OCI-LY1 (cell line): ENCODE data around the gene UTF1.

ENCODE experiments used
- H2AFZ ChIP-seq: fragments of 200-600 bp; sonication (generic), shearing (Covaris generic); 2 replicates; pipeline ENCODE4 v1.6.0; 2014; ENCODE audit warnings: antibody characterized with exemption, mild to moderate bottlenecking, low read length
- H3F3A ChIP-seq: fragments of 200-600 bp; sonication (generic), shearing (Covaris generic); 2 replicates; pipeline ENCODE4 v1.6.0; 2014; ENCODE audit warnings: mild to moderate bottlenecking, antibody characterized with exemption, low read length, moderate library complexity; ENCODE audit not compliant: insufficient read depth
- H3K27ac ChIP-seq: fragments of 200-600 bp; sonication (generic); 2 replicates; pipeline ENCODE4 v1.5.1; 2014; ENCODE audit warnings: low read length, mixed run types, mild to moderate bottlenecking, low read depth; ENCODE audit not compliant: poor library complexity, severe bottlenecking
- H3K27me3 ChIP-seq: fragments of 200-600 bp; sonication (generic); 2 replicates; pipeline ENCODE4 v1.6.0; 2014; ENCODE audit warnings: antibody characterized with exemption, mild to moderate bottlenecking, low read length, moderate library complexity; ENCODE audit not compliant: insufficient read depth
- H3K36me3 ChIP-seq: fragments of 200-600 bp; sonication (generic); 2 replicates; pipeline ENCODE4 v1.6.1; 2014; ENCODE audit warnings: mild to moderate bottlenecking, antibody characterized with exemption, low read length, moderate library complexity, mixed read lengths; ENCODE audit not compliant: insufficient read depth
- H3K4me1 ChIP-seq: fragments of 200-600 bp; sonication (generic); 2 replicates; pipeline ENCODE4 v1.5.1; 2014; ENCODE audit warnings: mild to moderate bottlenecking, low read length, moderate library complexity; ENCODE audit not compliant: insufficient read depth, severe bottlenecking
- H3K4me2 ChIP-seq: fragments of 200-600 bp; sonication (generic), shearing (Covaris generic); 2 replicates; pipeline ENCODE4 v1.6.1; 2014; ENCODE audit warnings: low read length
- H3K4me3 ChIP-seq: fragments of 200-600 bp; sonication (generic); 2 replicates; pipeline ENCODE4 v1.5.1; 2014; ENCODE audit warnings: low read length, low read depth, mild to moderate bottlenecking, mixed read lengths; ENCODE audit not compliant: poor library complexity, severe bottlenecking
- H3K79me2 ChIP-seq: fragments of 200-600 bp; shearing (Covaris generic); 2 replicates; pipeline ENCODE4 v1.6.1; 2016; ENCODE audit warnings: mixed run types, low read length, mixed read lengths; ENCODE audit not compliant: insufficient read depth
- H3K9ac ChIP-seq: fragments of 200-600 bp; sonication (generic), shearing (Covaris generic); 2 replicates; pipeline ENCODE4 v1.6.1; 2014; ENCODE audit warnings: mild to moderate bottlenecking, low read length, mixed read lengths
- H3K9me2 ChIP-seq: fragments of 200-600 bp; sonication (generic), shearing (Covaris generic); 2 replicates; pipeline ENCODE4 v1.6.1; 2014; ENCODE audit warnings: low read depth, mild to moderate bottlenecking, low read length, mixed read lengths
- H3K9me3 ChIP-seq: fragments of 200-600 bp; shearing (Covaris generic); 2 replicates; pipeline ENCODE4 v1.6.1; 2014; ENCODE audit warnings: low read length, mixed read lengths
- H4K20me1 ChIP-seq: fragments of 200-600 bp; sonication (generic), shearing (Covaris generic); 2 replicates; pipeline ENCODE4 v1.6.0; 2016; ENCODE audit warnings: mild to moderate bottlenecking, low read length; ENCODE audit not compliant: insufficient read depth
- CTCF ChIP-seq: fragments of 200-600 bp; sonication (generic), shearing (Covaris generic); IDR thresholded peaks from 2 replicates; pipeline ENCODE4 v1.5.1; 2017; ENCODE audit warnings: mild to moderate bottlenecking, antibody characterized with exemption, low read length, moderate library complexity, mixed read lengths
- EZH2 ChIP-seq: fragments of 200-600 bp; sonication (generic), shearing (Covaris generic); IDR thresholded peaks from 2 replicates; pipeline ENCODE4 v1.8.0; 2017; ENCODE audit warnings: borderline replicate concordance, mixed run types, mild to moderate bottlenecking, antibody characterized with exemption, low read length, moderate library complexity, mixed read lengths

UTF1 gene

GRCh38 chr10:133216776-133217175, 13.2 kb upstream of the UTF1 start:
- Histone ChIP-seq H3K27me3 (no peaks in the 10 kb centered on the region), H2AFZ (no peak overlapping the region), H3K36me3 (no peaks in the 10 kb centered on the region), H4K20me1 (no peaks in the 10 kb centered on the region), H3F3A (no peaks in the 10 kb centered on the region), H3K9ac (no peak overlapping the region), H3K9me3 (no peaks in the 10 kb centered on the region), H3K79me2 (no peaks in the 10 kb centered on the region), H3K4me3 (no peak overlapping the region), H3K9me2 (no peaks in the 10 kb centered on the region), H3K27ac (no peak overlapping the region), H3K4me1 (no peaks in the 10 kb centered on the region), H3K4me2 (no peak overlapping the region)
- TF ChIP-seq EZH2, result no peak
- TF ChIP-seq CTCF, result no peak

DNA sequence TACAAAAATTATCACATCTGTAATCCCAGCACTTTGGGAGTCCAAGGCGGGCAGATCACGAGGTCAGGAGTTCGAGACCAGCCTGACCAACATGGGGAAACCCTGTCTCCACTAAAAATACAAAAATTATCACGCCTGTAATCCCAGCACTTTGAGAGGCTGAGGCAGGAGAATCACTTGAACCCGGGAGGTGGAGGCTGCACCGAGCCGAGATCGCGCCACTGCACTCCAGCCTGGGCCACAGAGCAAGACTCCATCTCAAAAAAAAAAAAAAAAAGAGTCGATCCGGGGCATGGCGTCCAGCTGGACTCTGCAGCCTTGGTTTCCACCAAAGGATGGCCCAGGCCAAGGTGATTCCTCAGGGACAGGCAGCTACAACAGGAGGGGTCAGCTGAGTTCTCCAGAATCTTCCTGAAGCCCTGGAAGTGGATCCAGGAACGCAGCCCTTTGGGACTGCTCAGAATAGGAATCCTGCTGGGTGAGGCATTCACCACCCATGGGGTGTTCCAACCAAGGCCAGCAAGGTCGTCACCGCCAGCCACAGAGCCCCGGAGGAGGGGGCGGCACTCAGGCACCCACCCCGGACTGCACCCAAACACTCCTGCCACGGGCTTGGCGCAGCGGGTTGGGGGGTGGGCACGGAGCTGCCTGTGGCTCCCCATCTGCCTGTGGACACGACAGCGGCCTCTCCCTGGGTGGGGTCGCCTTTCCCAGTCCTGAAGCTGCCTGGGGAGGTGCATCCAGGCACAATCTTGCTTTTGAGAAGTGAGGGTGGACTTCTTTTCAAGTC, 12.0 kb upstream of the UTF1 start:
- Histone ChIP-seq H3K9me2 (no peaks in the 10 kb centered on the region), H3F3A (no peaks in the 10 kb centered on the region), H3K4me2 (no peak overlapping the region), H3K27me3 (no peaks in the 10 kb centered on the region), H3K4me1 (no peaks in the 10 kb centered on the region), H4K20me1 (no peaks in the 10 kb centered on the region), H2AFZ (no peak overlapping the region), H3K36me3 (no peaks in the 10 kb centered on the region), H3K4me3 (no peak overlapping the region), H3K9me3 (no peaks in the 10 kb centered on the region), H3K9ac (no peak overlapping the region), H3K79me2 (no peaks in the 10 kb centered on the region), H3K27ac (no peak overlapping the region)
- no peak for TF ChIP-seq CTCF
- no peak for TF ChIP-seq EZH2

GRCh38 chr10:133218891-133219290, 11.1 kb upstream of the UTF1 start:
- no peaks in the 10 kb centered on the region for H3K27me3 ChIP-seq
- H2AFZ ChIP-seq, result no peak overlapping the region
- no peak overlapping the region for H3K4me3 ChIP-seq
- H3K4me2 ChIP-seq, result no peak overlapping the region
- no peaks in the 10 kb centered on the region for H3K4me1 ChIP-seq
- no peaks in the 10 kb centered on the region for H3K9me3 ChIP-seq
- H3K27ac ChIP-seq, result no peak overlapping the region
- no peak overlapping the region for H3K9ac ChIP-seq
- no peaks in the 10 kb centered on the region for H3K9me2 ChIP-seq
- H3K36me3 ChIP-seq, result no peaks in the 10 kb centered on the region
- H3K79me2 ChIP-seq, result no peaks in the 10 kb centered on the region
- no peaks in the 10 kb centered on the region for H4K20me1 ChIP-seq
- TF ChIP-seq EZH2 (no peak), CTCF (no peak)
- H3F3A ChIP-seq, result no peaks in the 10 kb centered on the region
